Forelimb muscle (tissue), 1 donor: ENCODE measurements around the gene APOM. TPM values are rescaled to one million over a fixed set of nuclear protein-coding genes. Genes with fewer than 3 reads are reported as not detected.

Source experiments
- DNase-seq: peaks from one replicate; pipeline ENCODE4 v3.0.0-alpha.2; 2013; ENCODE audit warnings: low read depth
- polyA plus RNA-seq: library from polyadenylated mRNA; unstranded; fragments of 120-200 nt; gene quantifications from one replicate; pipeline ENCODE4 v1.2.1, GENCODE V29; 2013; ENCODE audit not compliant: insufficient read length

APOM gene
- polyA plus RNA-seq, 1 donor = 4.3 TPM

DNA sequence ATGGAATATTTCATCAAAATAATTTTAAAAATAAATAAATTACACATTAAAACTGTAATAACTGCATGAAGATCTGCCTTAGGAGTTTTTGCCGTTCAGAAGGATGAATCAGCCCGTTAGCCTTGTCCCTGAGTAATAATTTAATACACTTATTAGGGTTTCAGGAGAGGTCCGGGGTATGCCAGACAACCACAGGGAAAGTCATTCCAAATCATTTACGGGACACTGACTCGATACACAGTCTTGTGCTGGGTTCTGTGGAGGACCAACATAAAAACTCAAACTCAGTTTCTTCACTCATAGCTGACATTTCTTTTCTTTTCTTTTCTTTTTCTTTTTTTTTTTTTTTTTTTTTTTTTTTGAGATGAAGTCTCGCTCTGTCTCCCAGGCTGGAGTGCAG lies 50.2 kb downstream of the APOM start:
- DNase-seq = no peak

DNA sequence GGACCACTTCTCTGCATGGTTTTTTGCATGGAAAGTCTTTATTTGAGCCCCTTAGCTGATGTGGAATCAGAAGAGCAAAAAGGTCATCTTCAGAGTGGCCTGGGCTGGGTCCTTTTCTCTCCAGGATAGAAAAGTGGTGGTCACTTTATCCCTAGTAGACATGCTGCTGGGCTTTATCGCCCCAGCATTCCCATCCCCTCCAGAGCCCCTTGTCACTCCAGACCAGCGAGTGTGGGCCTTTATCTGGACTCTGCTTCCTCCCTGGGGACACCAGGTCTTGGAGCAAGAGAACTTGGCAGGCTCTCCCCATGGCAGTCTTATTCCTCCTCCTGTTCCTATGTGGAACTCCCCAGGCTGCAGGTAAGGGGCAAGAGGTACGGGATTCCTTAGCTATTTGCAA lies 50.9 kb downstream of the APOM start, which contains the start of gene LY6G6F:
Gene LY6G6F (plus strand): TSS at position 268 of the 400 bp plus-strand sequence. CDS start 41 bp downstream, at position 309.
- DNase-seq = no peak

DNA sequence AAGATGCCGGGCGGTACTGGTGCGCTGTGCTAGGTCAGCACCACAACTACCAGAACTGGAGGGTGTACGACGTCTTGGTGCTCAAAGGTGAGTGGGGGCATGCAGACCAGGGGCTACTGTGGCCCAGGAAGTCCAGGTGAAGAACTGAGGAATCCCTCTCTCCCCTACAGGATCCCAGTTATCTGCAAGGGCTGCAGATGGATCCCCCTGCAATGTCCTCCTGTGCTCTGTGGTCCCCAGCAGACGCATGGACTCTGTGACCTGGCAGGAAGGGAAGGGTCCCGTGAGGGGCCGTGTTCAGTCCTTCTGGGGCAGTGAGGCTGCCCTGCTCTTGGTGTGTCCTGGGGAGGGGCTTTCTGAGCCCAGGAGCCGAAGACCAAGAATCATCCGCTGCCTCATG lies 52.0 kb downstream of the APOM start:
- no peak for DNase-seq

Other genes with a start within 250 kb of the APOM start
- gene MICB, start 157.7 kb upstream of the APOM start, polyA plus RNA-seq = 1.1 TPM
- gene MCCD1, start 126.9 kb upstream of the APOM start, polyA plus RNA-seq = not detected
- 368 TPM for gene DDX39B, start 113.9 kb upstream of the APOM start, polyA plus RNA-seq
- 3.0 TPM for gene ATP6V1G2, start 109.3 kb upstream of the APOM start, polyA plus RNA-seq
- gene NFKBIL1, start 108.3 kb upstream of the APOM start, polyA plus RNA-seq = 16.8 TPM
- 0.18 TPM for gene LTA, start 83.6 kb upstream of the APOM start, polyA plus RNA-seq
- gene TNF, start 80.3 kb upstream of the APOM start, polyA plus RNA-seq = not detected
- gene LTB, start 73.5 kb upstream of the APOM start, polyA plus RNA-seq = 1.1 TPM
- gene LST1, start 69.6 kb upstream of the APOM start, polyA plus RNA-seq = 7.4 TPM
- 0.24 TPM for gene NCR3, start 62.9 kb upstream of the APOM start, polyA plus RNA-seq
- gene AIF1, start 40.7 kb upstream of the APOM start, polyA plus RNA-seq = 13.4 TPM
- 133 TPM for gene PRRC2A, start 35.2 kb upstream of the APOM start, polyA plus RNA-seq
- gene BAG6, start 3.2 kb upstream of the APOM start, polyA plus RNA-seq = 200 TPM
- 12.1 TPM for gene C6orf47, start 4.9 kb downstream of the APOM start, polyA plus RNA-seq
- gene GPANK1, start 9.1 kb downstream of the APOM start, polyA plus RNA-seq = 14.1 TPM
- gene CSNK2B, start 10.2 kb downstream of the APOM start, polyA plus RNA-seq = 125 TPM
- 11.5 TPM for gene LY6G5B, start 14.1 kb downstream of the APOM start, polyA plus RNA-seq
- gene LY6G5C, start 25.2 kb downstream of the APOM start, polyA plus RNA-seq = 2.7 TPM
- 43.8 TPM for gene ABHD16A, start 47.4 kb downstream of the APOM start, polyA plus RNA-seq
- not detected for gene LY6G6F, start 51.0 kb downstream of the APOM start, polyA plus RNA-seq
- gene LY6G6D, start 59.5 kb downstream of the APOM start, polyA plus RNA-seq = 0.47 TPM
- 0.62 TPM for gene LY6G6C, start 65.9 kb downstream of the APOM start, polyA plus RNA-seq
- 1.2 TPM for gene MPIG6B, start 67.5 kb downstream of the APOM start, polyA plus RNA-seq
- gene DDAH2, start 73.4 kb downstream of the APOM start, polyA plus RNA-seq = 108 TPM
- 102 TPM for gene CLIC1, start 80.6 kb downstream of the APOM start, polyA plus RNA-seq
- gene MSH5, start 84.1 kb downstream of the APOM start, polyA plus RNA-seq = 14.2 TPM
- 3.0 TPM for gene SAPCD1, start 106.8 kb downstream of the APOM start, polyA plus RNA-seq
- 2.9 TPM for gene VWA7, start 121.4 kb downstream of the APOM start, polyA plus RNA-seq
- gene VARS1, start 139.9 kb downstream of the APOM start, polyA plus RNA-seq = 46.5 TPM
- gene LSM2, start 151.1 kb downstream of the APOM start, polyA plus RNA-seq = 55.3 TPM
- gene HSPA1L, start 159.4 kb downstream of the APOM start, polyA plus RNA-seq = 5.0 TPM
- gene HSPA1A, start 159.6 kb downstream of the APOM start, polyA plus RNA-seq = 72.3 TPM
- 48.9 TPM for gene HSPA1B, start 171.8 kb downstream of the APOM start, polyA plus RNA-seq
- 15.0 TPM for gene NEU1, start 206.9 kb downstream of the APOM start, polyA plus RNA-seq
- gene SLC44A4, start 223.1 kb downstream of the APOM start, polyA plus RNA-seq = 0.37 TPM
- gene EHMT2, start 241.8 kb downstream of the APOM start, polyA plus RNA-seq = 29.3 TPM
- gene ZBTB12, start 246.2 kb downstream of the APOM start, polyA plus RNA-seq = 9.5 TPM